Small intestine (tissue), 7 donors: ENCODE data around the gene CTRB1. TPM values are rescaled to one million over a fixed set of nuclear protein-coding genes. Genes with fewer than 3 reads are reported as not detected.

Source experiments
- DNase-seq, 2 donors: peaks; one replicate each; pipeline versions ENCODE4 v3.0.0 to v3.0.0-alpha.2; 2013
- FAIRE-seq: peaks from 2 replicates; lab custom pipeline; 2012; peaks lifted over from hg19 to GRCh38; lab: Jason Lieb, UNC
- H3K27ac ChIP-seq, 3 donors: one replicate each; pipeline ENCODE4 v1.5.1; 2013; ENCODE audit warnings: low read length in 2 of 3, mild to moderate bottlenecking in 2 of 3, control low read depth in 1 of 3, inconsistent platforms in 1 of 3, low read depth in 1 of 3, moderate library complexity in 1 of 3
- H3K27me3 ChIP-seq, 3 donors: one replicate each; pipeline ENCODE4 v1.6.1; 2013; ENCODE audit warnings: low read length in 3 of 3, inconsistent platforms in 1 of 3; ENCODE audit not compliant: control insufficient read depth in 3 of 3, insufficient read depth in 3 of 3
- H3K36me3 ChIP-seq, 3 donors: one replicate each; pipeline ENCODE4 v1.6.1; 2013; ENCODE audit warnings: low read length in 3 of 3, inconsistent platforms in 1 of 3, low read depth in 1 of 3, mild to moderate bottlenecking in 1 of 3, moderate library complexity in 1 of 3; ENCODE audit not compliant: control insufficient read depth in 3 of 3, insufficient read depth in 2 of 3
- H3K4me1 ChIP-seq, 3 donors: one replicate each; pipeline ENCODE4 v1.6.1; 2013; ENCODE audit warnings: low read length in 2 of 3, inconsistent platforms in 1 of 3, low read depth in 1 of 3, mild to moderate bottlenecking in 1 of 3, moderate library complexity in 1 of 3; ENCODE audit not compliant: control insufficient read depth in 3 of 3, insufficient read depth in 2 of 3
- H3K4me3 ChIP-seq, 3 donors: one replicate each; pipeline ENCODE4 v1.5.1; 2013; ENCODE audit warnings: low read length in 3 of 3, control low read depth in 1 of 3, inconsistent platforms in 1 of 3, low read depth in 1 of 3, mild to moderate bottlenecking in 1 of 3, moderate library complexity in 1 of 3
- H3K9me3 ChIP-seq, 2 donors: one replicate each; pipeline ENCODE4 v1.6.1; 2013; ENCODE audit warnings: low read depth in 1 of 2, low read length in 1 of 2; ENCODE audit not compliant: control insufficient read depth in 2 of 2, insufficient read depth in 1 of 2
- WGBS, 3 donors: extraction: QIAGEN DNeasy Blood & Tissue Kit; methylation state at CpG; one replicate each; pipeline ENCODE4 v1.1.7; 2013; 5-methylcytosine and 5-hydroxymethylcytosine counted together
- polyA plus RNA-seq, 4 donors: library from polyadenylated mRNA; stranded (reverse) in 3 of 4; unstranded in 1 of 4; fragments of 200-250 nt in 3 of 4; fragments of 120-200 nt in 1 of 4; gene quantifications; one replicate each; pipeline versions ENCODE4 v1.2.1 to v1.2.3, GENCODE V29; 2013
- donor health status: healthy with polysubstance abuse.
- donor health status: control.
- donor health status: control.
- donor health status: Bipolar disorder and iron deficiency.
- donor health status: healthy.

The CTRB1 gene
- polyA plus RNA-seq, 4 donors = 0.04 to 23.7 (median 3.6) TPM

DNA sequence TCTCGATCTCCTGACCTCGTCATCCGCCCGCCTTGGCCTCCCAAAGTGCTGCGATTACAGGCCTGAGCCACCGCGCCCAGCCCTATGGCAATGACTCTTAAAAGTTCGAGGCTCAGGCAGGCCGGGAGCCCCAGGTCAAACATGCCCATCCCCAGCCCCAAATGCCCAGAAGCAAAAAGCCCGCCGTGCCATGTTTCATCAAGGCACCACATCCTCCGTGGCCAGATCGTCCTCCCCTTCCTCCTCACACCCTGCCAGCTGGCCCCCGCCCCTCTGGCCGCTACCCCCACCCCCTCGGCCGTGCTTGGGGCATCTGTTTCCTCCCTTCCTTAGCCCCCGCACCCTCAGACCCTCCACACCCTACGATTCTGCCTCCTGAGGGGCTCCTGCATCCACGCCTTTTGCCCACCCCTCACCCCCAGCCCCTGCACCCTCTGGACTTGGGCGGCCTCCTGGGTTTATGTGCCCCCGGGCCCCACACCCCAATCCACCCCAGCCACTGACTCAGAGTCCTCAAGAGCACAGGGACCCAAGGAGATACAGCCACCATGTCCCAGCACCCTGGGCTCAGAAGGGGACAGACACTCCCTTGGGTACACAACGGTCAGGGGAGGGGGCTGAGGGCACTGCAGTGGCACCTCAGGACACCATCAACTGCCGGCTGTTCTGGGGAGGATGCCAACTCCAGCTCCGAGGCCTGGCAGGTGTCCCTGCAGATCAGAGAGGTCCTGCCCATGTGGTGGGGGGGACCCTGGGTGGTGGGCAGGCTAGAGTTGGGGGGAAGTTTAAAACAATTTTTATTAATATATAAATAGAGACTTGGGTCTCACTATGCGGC, 7.1 kb downstream of the CTRB1 start:
- no peak overlapping the region for H3K27ac ChIP-seq
- FAIRE-seq (no peak), DNase-seq (no peak)
- 58 to 68% (median 61%) methylated on average over 26 of the region's 26 CpGs for WGBS, 3 donors
- H3K4me3 ChIP-seq = no peak overlapping the region
- H3K36me3 ChIP-seq = peaks cover 0 to 41% (median 11%) of the 10 kb centered on the region in 3 donors
- H3K27me3 ChIP-seq = peaks cover 0 to 8% (median 0%) of the 10 kb centered on the region in 3 donors
- H3K9me3 ChIP-seq = no peaks in the 10 kb centered on the region
- H3K4me1 ChIP-seq = no peaks in the 10 kb centered on the region

DNA sequence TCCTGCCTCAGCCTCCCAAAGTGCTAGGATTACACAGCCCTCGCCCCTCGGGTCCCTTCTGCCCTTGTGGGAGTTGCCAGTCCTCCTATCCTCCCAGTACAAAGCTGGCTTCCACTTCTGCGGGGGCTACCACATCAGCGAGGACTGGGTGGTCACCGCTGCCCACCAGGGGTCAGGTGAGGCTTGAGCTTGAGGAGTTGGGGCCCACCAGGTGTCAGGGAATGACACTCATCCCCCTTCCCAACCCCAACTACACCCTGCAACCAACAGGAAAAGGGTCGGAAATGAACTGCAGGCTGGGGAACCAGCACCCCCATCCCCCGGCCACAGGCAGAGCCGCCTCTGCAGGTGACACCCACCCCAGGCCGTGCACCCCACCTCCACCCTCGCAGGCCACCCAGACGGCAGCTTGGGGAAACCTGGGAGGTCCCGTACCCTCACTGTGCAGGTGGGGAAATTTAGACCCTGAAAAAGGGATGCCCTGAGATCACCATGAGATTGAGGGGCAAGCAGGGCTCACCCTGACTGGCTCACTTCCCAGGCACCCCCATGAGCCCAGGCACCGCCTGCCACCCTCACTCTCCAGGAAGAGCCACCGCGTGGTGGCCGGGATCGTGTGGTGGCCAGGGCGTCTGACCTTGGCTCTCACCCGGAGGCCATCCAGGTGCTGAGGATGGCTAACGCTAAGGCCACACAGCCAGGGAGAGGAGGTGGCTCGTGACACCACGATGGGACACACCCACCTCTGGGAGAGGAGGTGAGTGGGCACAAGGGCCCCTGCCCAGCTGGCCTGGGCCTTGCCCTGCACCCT, 8.0 kb downstream of the CTRB1 start:
- Histone ChIP-seq H3K9me3 (no peaks in the 10 kb centered on the region), H3K4me1 (no peaks in the 10 kb centered on the region), H3K27ac (no peak overlapping the region), H3K27me3 (peaks cover 0 to 8% (median 0%) of the 10 kb centered on the region in 3 donors), H3K36me3 (peaks cover 0 to 47% (median 11%) of the 10 kb centered on the region in 3 donors), H3K4me3 (no peak overlapping the region)
- DNase-seq (no peak), FAIRE-seq (no peak)
- WGBS, 3 donors = 50 to 64% (median 53%) methylated on average over 20 to 22 of the region's 22 CpGs

DNA sequence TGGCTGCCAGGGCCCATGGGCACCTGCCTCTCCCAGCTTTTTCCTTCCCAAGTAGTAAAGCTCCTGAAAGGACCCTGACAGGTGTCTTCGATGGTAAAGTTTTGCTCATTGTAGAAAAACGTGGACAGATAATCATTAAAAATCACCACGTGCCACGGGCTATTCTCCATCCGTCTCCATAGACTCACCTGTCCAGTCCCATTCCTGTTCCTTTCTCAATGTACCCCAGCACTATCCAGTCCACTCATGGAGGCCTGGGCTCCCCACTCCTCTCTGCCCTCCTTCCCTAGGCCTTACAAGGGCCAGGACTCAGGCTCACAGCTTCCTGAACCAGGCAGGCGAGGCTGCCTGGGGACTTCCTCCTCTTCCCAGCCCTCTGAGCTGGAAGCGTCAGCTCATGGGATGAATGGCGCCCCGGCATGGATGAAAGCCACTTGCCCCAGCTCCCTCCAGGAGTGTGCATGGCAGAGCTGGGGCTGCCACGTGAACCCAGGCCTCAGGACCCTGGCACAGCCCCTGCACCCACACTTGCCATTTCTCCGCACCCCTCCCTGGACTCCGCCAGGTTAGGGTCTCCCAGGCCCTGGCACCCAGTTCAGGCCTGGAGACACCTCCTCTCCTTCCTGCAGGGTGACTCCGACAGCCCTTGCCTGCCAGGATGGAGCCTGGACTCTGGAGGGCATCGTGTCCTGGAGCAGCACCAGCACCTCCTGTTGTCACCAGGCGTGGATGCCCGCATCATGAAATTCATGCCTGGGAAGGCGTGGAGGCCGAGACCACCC, 8.8 kb downstream of the CTRB1 start:
- FAIRE-seq = no peak

GRCh38 chr16:75228143-75228976, 9.6 kb downstream of the CTRB1 start:
- 82 to 87% (median 85%) methylated on average over 17 of the region's 17 CpGs for whole genome bisulfite sequencing, 3 donors
- H3K4me3 ChIP-seq = no peak overlapping the region
- no peaks in the 10 kb centered on the region for H3K9me3 ChIP-seq
- FAIRE-seq (no peak), DNase-seq (no peak)
- H3K27me3 ChIP-seq = peaks cover 0 to 8% (median 0%) of the 10 kb centered on the region in 3 donors
- H3K36me3 ChIP-seq = peaks cover 4 to 62% (median 14%) of the 10 kb centered on the region in 3 donors
- H3K4me1 ChIP-seq = no peaks in the 10 kb centered on the region
- no peak overlapping the region for H3K27ac ChIP-seq

More for the DNA sequence above, 8.8 kb downstream of the CTRB1 start:
- peaks cover 0 to 8% (median 0%) of the 10 kb centered on the region in 3 donors for H3K27me3 ChIP-seq
- H3K36me3 ChIP-seq = peaks cover 0 to 54% (median 11%) of the 10 kb centered on the region in 3 donors
- 77 to 85% (median 77%) methylated on average over 18 of the region's 18 CpGs for WGBS, 3 donors
- H3K4me3 ChIP-seq = no peak overlapping the region
- no peak for DNase-seq
- no peaks in the 10 kb centered on the region for H3K9me3 ChIP-seq
- no peaks in the 10 kb centered on the region for H3K4me1 ChIP-seq
- H3K27ac ChIP-seq = no peak overlapping the region

- DNase-seq (no peak), FAIRE-seq (no peak)
- no peak overlapping the region for H3K27ac ChIP-seq
- H3K27me3 ChIP-seq = peaks cover 0 to 6% (median 0%) of the 10 kb centered on the region in 3 donors
- 87 to 95% (median 93%) methylated on average over 48 of the region's 48 CpGs for WGBS, 3 donors
- H3K4me3 ChIP-seq = no peak overlapping the region
- peaks cover 0 to 5% (median 0%) of the 10 kb centered on the region in 3 donors for H3K4me1 ChIP-seq
- no peaks in the 10 kb centered on the region for H3K9me3 ChIP-seq
- H3K36me3 ChIP-seq = peaks cover 4 to 73% (median 19%) of the 10 kb centered on the region in 3 donors
These were observed 10.6 kb downstream of the CTRB1 start for GRCh38 chr16:75229172-75230031.

GRCh38 chr16:75230471-75231110, 11.8 kb downstream of the CTRB1 start:
- H3K27ac ChIP-seq = no peak overlapping the region
- 83 to 88% (median 85%) methylated on average over 9 of the region's 9 CpGs for WGBS, 3 donors
- H3K9me3 ChIP-seq = no peaks in the 10 kb centered on the region
- no peak for DNase-seq
- H3K27me3 ChIP-seq = no peaks in the 10 kb centered on the region
- H3K36me3 ChIP-seq = peaks cover 9 to 85% (median 25%) of the 10 kb centered on the region in 3 donors
- no peak for FAIRE-seq
- H3K4me1 ChIP-seq = peaks cover 0 to 6% (median 0%) of the 10 kb centered on the region in 3 donors
- no peak overlapping the region for H3K4me3 ChIP-seq
